ENCODE data around the gene KLHL1.

DNA sequence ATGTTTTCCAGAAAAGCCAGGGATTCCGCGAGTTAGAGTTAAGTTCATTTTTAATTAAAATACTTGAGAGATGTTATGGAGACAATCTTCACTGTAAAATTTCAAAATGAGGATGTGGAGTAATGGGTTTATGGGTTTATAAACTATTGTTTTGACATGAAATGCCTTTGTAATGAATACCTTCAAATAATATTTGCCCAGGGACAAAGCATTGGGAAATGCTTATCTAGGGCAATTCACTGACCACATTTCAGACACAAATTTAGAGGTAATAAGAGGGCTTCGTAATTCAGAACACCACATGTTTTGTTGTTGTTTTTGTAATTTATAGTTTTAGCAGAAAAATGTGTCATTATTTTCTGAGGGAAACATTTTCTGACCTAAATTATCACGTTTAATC is 241.7 kb downstream of the KLHL1 start:
- TF ChIP-seq EZH2 (IDR thresholded peaks at IDR 0.05; ENCODE audit: insufficient read depth, poor library complexity, severe bottlenecking), result no peak
- no peak for TF ChIP-seq EZH2phosphoT487 (IDR thresholded peaks at IDR 0.05; ENCODE audit: insufficient read depth, low read depth)

Measured in GM23248 (cell line).